Lung (tissue), 12 donors: ENCODE data around the gene OPRD1. TPM values are rescaled to one million over a fixed set of nuclear protein-coding genes. Genes with fewer than 3 reads are reported as not detected.
"Not testable (repeated sequence)": the region's sequence is repeated elsewhere in the genome, so short reads cannot be mapped to it uniquely, and the experiment has no call there.

Source experiments
- ATAC-seq: fragments of 200-7000 bp; cut with Tn5 transposase; one replicate; pipeline ENCODE4 v1.9.1; 2020; ENCODE audit warnings: moderate number of reproducible peaks; ENCODE audit not compliant: insufficient read depth, low FRiP score
- DNase-seq, 3 donors: peaks; one replicate each; pipeline ENCODE4 v3.0.0-alpha.2; 2013 to 2017
- H3K27ac ChIP-seq, 2 donors: one replicate each; pipeline ENCODE4 v1.5.1; 2013; ENCODE audit warnings: mild to moderate bottlenecking in 2 of 2, moderate library complexity in 2 of 2, control low read depth in 1 of 2, inconsistent platforms in 1 of 2, low read depth in 1 of 2, low read length in 1 of 2
- H3K27me3 ChIP-seq, 3 donors: one replicate each; pipeline ENCODE4 v1.5.1; 2013; ENCODE audit warnings: low read length in 2 of 3; ENCODE audit not compliant: control insufficient read depth in 3 of 3, insufficient read depth in 3 of 3
- H3K36me3 ChIP-seq, 4 donors: one replicate each; pipeline ENCODE4 v1.5.1; 2013; ENCODE audit warnings: low read length in 4 of 4, mild to moderate bottlenecking in 1 of 4, moderate library complexity in 1 of 4; ENCODE audit not compliant: control insufficient read depth in 4 of 4, insufficient read depth in 4 of 4
- H3K4me1 ChIP-seq, 5 donors: one replicate each; pipeline ENCODE4 v1.5.1; 2013; ENCODE audit warnings: low read length in 5 of 5, mild to moderate bottlenecking in 2 of 5, moderate library complexity in 1 of 5; ENCODE audit not compliant: control insufficient read depth in 5 of 5, insufficient read depth in 5 of 5
- H3K4me3 ChIP-seq: one replicate; pipeline ENCODE4 v1.5.1; 2013; ENCODE audit warnings: mild to moderate bottlenecking, control low read depth, moderate library complexity
- H3K9ac ChIP-seq, 2 donors: one replicate each; pipeline ENCODE4 v1.5.1; 2013; ENCODE audit warnings: low read length in 2 of 2, control low read depth in 1 of 2; ENCODE audit not compliant: insufficient read depth in 1 of 2
- H3K9me3 ChIP-seq, 4 donors: one replicate each; pipeline ENCODE4 v1.5.1; 2013; ENCODE audit warnings: low read length in 3 of 4, mild to moderate bottlenecking in 1 of 4, moderate library complexity in 1 of 4; ENCODE audit not compliant: control insufficient read depth in 4 of 4, insufficient read depth in 3 of 4
- WGBS, 2 donors: extraction: QIAGEN DNeasy Blood & Tissue Kit; methylation state at CpG; one replicate each; pipeline ENCODE4 v1.1.7; 2013; 5-methylcytosine and 5-hydroxymethylcytosine counted together
- polyA plus RNA-seq, 2 donors: library from polyadenylated mRNA; stranded (reverse); fragments of 200-250 nt; gene quantifications; one replicate each; pipeline ENCODE4 v1.2.1, GENCODE V29; 2013
- total RNA-seq, 2 donors: library from RNA; depleted of rRNA in 1 of 2; stranded (reverse); fragments of >200 nt in 1 of 2; gene quantifications; one replicate each; pipeline ENCODE4 v1.2.1, GENCODE V29; 2014 to 2021
- TF ChIP-seq, protein P1 (sequence below): IDR thresholded peaks from 2 replicates; pipeline ENCODE4 v1.5.1; 2012; ENCODE audit warnings: mild to moderate bottlenecking; ENCODE audit errors: control extremely low read depth, extremely low read depth
- donor health status: control.
- donor health status: control.
- donor health status: Bipolar disorder and iron deficiency.
- donor health status: healthy.
- donor health status: DM: yes; HTN: yes; CAD: no.

OPRD1 gene
- total and polyA plus RNA-seq, 4 donors: 0.01 to 0.28 (median 0.02) TPM; not detected in 1

DNA sequence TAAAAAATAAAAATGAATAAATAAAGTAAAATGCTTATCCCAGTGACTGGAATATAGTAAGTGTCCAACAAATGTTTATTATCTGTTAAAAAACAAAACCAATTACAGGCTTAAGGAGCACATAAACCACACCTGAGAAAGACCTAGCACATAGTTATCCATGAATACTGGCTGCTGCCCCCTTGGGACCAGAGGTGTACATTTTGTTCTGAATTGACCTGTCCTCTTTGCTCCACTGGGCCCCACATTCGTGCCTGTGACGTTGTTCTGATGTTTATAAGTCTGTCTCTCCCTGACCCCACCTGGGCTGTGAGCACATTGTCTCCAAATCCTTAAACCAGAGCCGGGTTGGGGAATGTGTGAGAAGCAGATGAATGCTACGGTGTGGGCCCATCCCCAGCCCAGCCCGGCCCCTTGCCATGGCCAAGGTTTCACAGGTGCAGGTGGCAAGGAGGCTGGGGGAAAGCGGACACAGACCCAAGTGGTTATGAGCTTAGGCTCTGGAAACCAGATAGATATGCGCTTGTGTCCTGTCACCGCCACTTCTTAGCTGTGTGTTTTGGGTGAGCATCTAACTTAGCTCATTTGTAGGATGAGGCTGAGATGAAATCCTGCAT, 29.1 kb downstream of the OPRD1 start:
- Histone ChIP-seq H3K27me3 (no peaks in the 10 kb centered on the region), H3K9me3 (peaks cover 0 to 2% (median 0%) of the 10 kb centered on the region in 4 donors), H3K36me3 (no peaks in the 10 kb centered on the region), H3K4me3 (no peak overlapping the region), H3K27ac (no peak overlapping the region), H3K9ac (no peak overlapping the region), H3K4me1 (no peaks in the 10 kb centered on the region)
- TF ChIP-seq, protein P1, sequence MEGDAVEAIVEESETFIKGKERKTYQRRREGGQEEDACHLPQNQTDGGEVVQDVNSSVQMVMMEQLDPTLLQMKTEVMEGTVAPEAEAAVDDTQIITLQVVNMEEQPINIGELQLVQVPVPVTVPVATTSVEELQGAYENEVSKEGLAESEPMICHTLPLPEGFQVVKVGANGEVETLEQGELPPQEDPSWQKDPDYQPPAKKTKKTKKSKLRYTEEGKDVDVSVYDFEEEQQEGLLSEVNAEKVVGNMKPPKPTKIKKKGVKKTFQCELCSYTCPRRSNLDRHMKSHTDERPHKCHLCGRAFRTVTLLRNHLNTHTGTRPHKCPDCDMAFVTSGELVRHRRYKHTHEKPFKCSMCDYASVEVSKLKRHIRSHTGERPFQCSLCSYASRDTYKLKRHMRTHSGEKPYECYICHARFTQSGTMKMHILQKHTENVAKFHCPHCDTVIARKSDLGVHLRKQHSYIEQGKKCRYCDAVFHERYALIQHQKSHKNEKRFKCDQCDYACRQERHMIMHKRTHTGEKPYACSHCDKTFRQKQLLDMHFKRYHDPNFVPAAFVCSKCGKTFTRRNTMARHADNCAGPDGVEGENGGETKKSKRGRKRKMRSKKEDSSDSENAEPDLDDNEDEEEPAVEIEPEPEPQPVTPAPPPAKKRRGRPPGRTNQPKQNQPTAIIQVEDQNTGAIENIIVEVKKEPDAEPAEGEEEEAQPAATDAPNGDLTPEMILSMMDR: no peak
- no peak for ATAC-seq
- 87 to 89% methylated on average over 8 of the region's 8 CpGs for WGBS, 2 donors
- DNase-seq: no peak

DNA sequence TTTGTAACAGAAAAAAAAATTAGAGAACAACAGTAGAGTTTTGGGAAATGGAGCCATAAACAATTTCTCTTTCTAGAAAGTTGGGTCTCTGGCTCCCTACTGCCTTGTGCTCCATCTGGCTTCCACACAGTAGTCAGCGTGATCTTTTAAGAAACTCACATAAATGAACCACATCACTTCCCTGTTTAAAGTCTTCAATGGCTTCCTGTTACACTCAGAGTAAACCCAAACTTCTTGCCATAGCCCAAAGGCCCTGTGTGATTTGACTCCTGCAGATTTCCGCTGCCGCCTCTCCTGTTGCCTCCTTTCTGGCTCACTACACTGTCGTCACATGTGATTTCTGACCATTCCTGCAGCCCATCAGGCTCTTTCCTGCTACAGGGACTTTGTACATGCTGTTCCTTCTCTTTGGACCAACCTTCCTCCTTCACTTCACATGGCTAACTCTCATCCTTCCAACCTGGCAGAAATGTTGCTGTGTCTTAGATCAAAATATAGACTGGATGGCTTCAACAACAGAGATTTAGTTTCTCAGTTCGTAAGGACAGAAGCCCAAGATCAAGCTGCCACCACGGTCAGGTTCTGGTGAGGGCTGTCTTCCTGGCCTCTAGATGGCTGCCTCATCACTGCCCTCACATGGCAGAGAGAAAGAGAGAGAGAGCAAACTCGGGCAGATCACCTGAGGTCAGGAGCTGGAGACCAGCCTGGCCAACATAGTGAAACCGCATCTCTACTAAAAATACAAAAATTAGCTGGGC, 34.0 kb downstream of the OPRD1 start:
- ATAC-seq (no peak), DNase-seq (no peak)
- Histone ChIP-seq H3K36me3 (no peaks in the 10 kb centered on the region), H3K4me3 (no peak overlapping the region), H3K9ac (no peak overlapping the region), H3K27ac (no peak overlapping the region), H3K27me3 (no peaks in the 10 kb centered on the region), H3K4me1 (peaks cover 0 to 1% (median 0%) of the 10 kb centered on the region in 5 donors), H3K9me3 (no peaks in the 10 kb centered on the region)
- TF ChIP-seq, protein P1: no peak
- 61 to 66% methylated on average over 8 of the region's 8 CpGs for WGBS, 2 donors

DNA sequence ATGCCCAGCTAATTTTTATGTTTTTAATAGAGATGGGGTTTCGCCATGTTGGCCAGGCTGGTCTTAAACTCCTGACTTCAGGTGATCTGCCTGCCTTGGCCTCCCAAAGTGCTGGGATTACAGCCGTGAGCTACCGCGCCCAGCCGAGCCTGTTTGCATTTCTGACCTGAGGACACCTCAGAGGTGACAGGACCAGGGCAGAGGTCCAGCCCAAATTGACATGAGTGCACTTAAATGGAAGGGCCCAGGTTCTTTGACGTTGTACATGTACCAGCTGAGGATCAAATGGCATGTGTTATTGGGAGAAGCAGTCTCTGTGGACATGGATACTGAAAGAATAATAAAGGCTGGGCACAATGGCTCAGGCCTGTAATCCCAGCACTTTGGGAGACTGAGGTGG, 35.2 kb downstream of the OPRD1 start:
- not testable (repeated sequence) for H3K27me3 ChIP-seq, H3K36me3 ChIP-seq, H3K4me1 ChIP-seq, H3K4me3 ChIP-seq, H3K9ac ChIP-seq, DNase-seq, H3K9me3 ChIP-seq
- 78 to 87% methylated on average over 6 of the region's 6 CpGs for WGBS, 2 donors
- H3K27ac ChIP-seq: peak overlapping the region in 1 of 2 donors; percentile 47
- ATAC-seq: peak; percentile 27

DNA sequence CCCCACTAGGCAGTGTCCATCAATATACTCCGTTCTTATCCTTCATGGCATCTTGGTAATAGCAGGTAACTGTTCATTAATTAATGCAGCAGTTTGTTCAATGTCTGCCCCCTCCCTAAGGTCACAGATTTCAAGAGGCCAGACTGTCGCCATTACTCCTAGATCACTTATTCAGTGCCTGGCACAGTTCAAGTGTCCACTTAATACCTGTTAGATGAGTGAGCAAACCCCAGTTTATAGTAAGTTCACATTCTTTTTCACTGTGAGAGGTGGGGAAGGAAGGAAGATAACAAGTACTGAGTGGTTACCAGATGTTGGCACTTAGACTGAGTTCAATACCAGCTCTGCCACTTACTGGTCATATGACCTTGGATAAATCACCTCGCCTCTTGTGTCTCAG, 36.4 kb downstream of the OPRD1 start:
- no peak overlapping the region for H3K27ac ChIP-seq
- no peaks in the 10 kb centered on the region for H3K9me3 ChIP-seq
- WGBS, 2 donors: 64 to 78% methylated on average over 3 of the region's 3 CpGs
- H3K4me1 ChIP-seq: peaks cover 0 to 1% (median 0%) of the 10 kb centered on the region in 5 donors
- peak; percentile 13 to 50 (median 25) for DNase-seq
- no peak overlapping the region for H3K9ac ChIP-seq
- ATAC-seq: no peak
- no peaks in the 10 kb centered on the region for H3K36me3 ChIP-seq
- no peaks in the 10 kb centered on the region for H3K27me3 ChIP-seq
- TF ChIP-seq, protein P1: no peak
- H3K4me3 ChIP-seq: no peak overlapping the region
